ENCODE results near the gene MCAM. TPM values are rescaled to one million over a fixed set of nuclear protein-coding genes. Genes with fewer than 3 reads are reported as not detected.

Gene MCAM
- total RNA-seq, 2 experiments from 2014 or later: 1.0 to 1.4 TPM

DNA sequence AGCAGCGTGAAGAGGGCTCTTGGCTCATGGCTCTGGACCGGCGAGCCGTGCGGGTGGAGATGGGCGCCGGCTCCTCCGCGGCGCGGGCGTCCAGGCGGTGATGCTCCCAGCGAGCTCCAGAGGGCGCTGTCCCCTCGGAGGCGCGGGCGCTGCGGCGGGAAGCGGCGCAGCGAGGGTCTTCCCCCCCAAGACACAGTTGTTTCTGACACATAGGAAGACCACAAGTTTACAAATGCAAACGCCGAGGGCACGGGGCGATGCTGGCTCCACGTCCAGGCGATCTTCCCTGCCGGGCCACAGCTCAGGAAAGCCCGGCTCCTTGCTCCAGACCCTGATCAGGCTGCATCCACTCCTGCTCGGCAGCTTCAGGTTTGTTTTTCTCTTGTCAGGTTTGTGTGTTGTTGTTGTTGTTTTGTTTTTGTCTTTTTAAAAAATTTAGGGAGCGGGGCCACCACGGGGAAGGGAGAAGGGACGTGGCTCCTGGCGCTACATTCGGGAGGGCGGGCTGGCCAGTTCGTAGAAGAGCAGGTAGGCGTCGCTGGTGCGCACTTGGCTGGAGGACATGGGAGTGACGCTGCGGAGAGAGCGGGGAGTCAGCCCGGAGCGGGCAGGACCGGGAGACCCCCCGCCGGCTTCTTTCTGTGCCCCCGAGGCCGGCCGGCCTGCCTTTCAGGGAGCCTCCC is 39.6 kb upstream of the MCAM start:
- H3K27me3 Mint-ChIP-seq: peaks cover 32% of the 10 kb centered on the region
- H3K27ac Mint-ChIP-seq: peak overlapping the region; percentile 7
- DNase-seq: peak; percentile 74
- CTCF ChIA-PET: interaction anchor here (0.6 to 5.1 kb wide), 36 partner anchors 8 to 901 kb away, joined by 3 to 99 read pairs (median 4); partner anchors contain the start of genes C1QTNF5, MFRP and USP2
- peak overlapping the region; percentile 76 for H3K4me3 Mint-ChIP-seq
- POLR2A ChIA-PET: interaction anchor here (0.6 kb wide), 1 partner anchor 330 kb away, joined by 3 read pairs; no protein-coding TSS in a partner anchor
- no peaks in the 10 kb centered on the region for H3K9me3 Mint-ChIP-seq
- peaks cover 16% of the 10 kb centered on the region for H3K4me1 Mint-ChIP-seq
- no peaks in the 10 kb centered on the region for H3K36me3 Mint-ChIP-seq (ENCODE audit: low read depth)

DNA sequence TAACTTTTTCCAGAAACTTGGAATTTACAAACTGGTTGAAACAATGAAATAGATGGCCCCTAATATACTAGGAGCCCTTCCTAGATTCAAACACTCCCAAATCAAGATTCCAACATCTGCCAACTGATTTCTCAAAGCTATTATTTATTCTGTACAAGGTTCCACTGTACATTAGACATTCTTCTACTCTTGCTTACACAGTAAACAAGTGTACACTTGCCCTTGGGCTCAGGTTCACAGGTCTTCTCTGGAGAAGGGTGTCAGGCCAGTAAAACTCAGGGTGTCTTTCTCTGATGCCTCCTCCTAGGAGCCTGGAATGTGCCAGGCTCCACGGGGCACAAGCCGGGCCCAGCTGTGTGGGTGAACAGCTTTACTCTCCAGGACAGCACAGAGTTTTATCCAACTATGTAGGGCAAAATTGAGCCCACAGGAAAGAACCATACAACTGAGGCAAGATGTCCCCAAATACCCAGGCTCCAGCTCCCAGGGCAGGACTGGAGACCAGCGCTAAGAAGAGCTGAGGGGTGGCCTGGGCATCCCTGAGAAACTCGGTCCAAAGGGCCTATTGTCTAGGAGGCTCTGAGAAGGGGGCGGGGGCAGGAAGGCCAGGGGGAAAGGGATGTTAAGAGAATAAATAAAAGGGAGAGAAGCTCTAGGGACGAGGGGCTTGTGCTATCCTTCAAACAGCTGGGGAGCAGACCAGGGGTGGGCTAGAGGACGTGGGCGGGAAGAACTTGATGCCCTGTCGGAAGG is 38.3 kb upstream of the MCAM start:
- Mint-ChIP-seq H3K27me3 (peaks cover 39% of the 10 kb centered on the region), H3K9me3 (no peaks in the 10 kb centered on the region), H3K4me1 (peaks cover 23% of the 10 kb centered on the region), H3K4me3 (peak overlapping the region; percentile 10), H3K36me3 (ENCODE audit: low read depth) (no peaks in the 10 kb centered on the region), H3K27ac (no peak overlapping the region)
- ChIA-PET POLR2A (no interaction called here), CTCF (interaction anchor here (0.7 to 5.1 kb wide), 13 partner anchors 9 to 204 kb away, joined by 3 to 99 read pairs (median 11); partner anchors contain the start of genes MFRP and USP2)
- no peak for DNase-seq

DNA sequence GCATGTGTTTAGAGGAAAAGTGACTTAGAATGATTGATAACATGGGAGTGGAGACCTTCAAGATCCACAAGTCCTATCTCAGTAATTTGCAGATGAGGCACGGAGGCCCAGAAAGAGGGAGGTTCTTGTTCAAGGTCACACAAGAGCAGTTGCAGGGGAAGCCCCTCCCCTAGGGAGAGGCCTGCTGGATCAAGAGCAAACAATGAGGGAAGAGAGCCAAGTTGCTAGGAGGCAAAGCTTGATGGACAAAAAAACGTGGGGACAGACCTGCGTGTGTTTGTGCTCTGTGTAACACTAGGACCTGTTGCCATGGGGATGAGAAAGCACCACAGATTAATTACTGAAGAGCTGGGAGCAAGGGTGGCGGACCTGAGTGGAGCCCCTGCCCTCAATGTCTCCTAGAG is 35.9 kb upstream of the MCAM start:
- no peak overlapping the region for H3K27ac Mint-ChIP-seq
- no peak overlapping the region for H3K4me3 Mint-ChIP-seq
- ChIA-PET CTCF (interaction anchor here (1.2 to 1.5 kb wide), 2 partner anchors 15 to 121 kb away, joined by 4 to 6 read pairs; no protein-coding TSS in a partner anchor), POLR2A (no interaction called here)
- H3K27me3 Mint-ChIP-seq: peaks cover 37% of the 10 kb centered on the region
- H3K4me1 Mint-ChIP-seq: peaks cover 19% of the 10 kb centered on the region
- DNase-seq: no peak
- H3K9me3 Mint-ChIP-seq: no peaks in the 10 kb centered on the region
- no peaks in the 10 kb centered on the region for H3K36me3 Mint-ChIP-seq (ENCODE audit: low read depth)

DNA sequence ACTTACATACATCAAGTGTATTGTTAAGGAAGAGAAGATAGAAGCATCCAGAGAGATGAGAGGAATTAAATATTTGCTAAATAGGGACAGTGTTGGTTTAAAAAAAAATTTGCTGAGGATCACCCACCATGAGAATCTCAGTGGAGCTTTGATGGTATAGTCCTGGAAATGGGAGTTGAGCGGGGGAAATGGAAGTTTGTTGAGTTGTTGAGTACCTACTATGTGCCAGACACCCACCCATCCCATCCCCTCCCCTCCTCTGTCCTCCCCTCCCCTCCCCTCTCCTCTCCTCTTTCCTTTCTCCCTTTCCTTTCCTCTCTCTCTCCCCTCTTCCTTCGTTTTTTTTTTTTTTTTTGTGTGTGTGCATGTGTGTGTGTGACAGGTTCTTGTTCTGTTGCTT is 34.3 kb upstream of the MCAM start:
- Mint-ChIP-seq H3K4me1 (peaks cover 14% of the 10 kb centered on the region), H3K27ac (no peak overlapping the region), H3K27me3 (peaks cover 40% of the 10 kb centered on the region), H3K4me3 (no peak overlapping the region), H3K9me3 (no peaks in the 10 kb centered on the region), H3K36me3 (ENCODE audit: low read depth) (no peaks in the 10 kb centered on the region)
- ChIA-PET POLR2A (no interaction called here), CTCF (interaction anchor here (0.6 kb wide), 1 partner anchor 142 kb away, joined by 6 read pairs; no protein-coding TSS in a partner anchor)
- no peak for DNase-seq

DNA sequence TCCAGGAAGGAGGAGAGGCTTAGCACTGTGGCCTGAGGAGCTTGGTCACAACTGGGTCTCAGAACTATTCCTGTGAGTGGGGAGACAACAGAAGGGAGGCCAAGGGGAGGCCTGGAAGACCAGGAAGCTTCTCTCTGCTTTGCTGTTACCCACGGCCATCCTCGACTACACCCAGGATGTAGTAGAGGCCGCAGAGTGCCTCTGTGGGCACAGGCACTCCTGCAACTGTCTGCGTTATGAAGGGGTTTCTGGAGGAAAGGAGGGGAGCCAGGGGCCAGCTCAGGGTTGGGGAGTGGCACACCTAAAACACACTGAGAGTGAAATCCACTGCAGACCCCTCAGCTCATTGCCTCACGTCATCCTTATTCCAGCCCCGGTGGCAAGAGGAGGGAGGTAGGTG is 33.4 kb upstream of the MCAM start:
- no peaks in the 10 kb centered on the region for H3K9me3 Mint-ChIP-seq
- H3K36me3 Mint-ChIP-seq (ENCODE audit: low read depth): no peaks in the 10 kb centered on the region
- no peak overlapping the region for H3K4me3 Mint-ChIP-seq
- POLR2A ChIA-PET: no interaction called here
- peaks cover 35% of the 10 kb centered on the region for H3K27me3 Mint-ChIP-seq
- peak overlapping the region; percentile 85 for H3K27ac Mint-ChIP-seq
- DNase-seq: no peak
- peaks cover 11% of the 10 kb centered on the region for H3K4me1 Mint-ChIP-seq
- CTCF ChIA-PET: interaction anchor here (1.7 kb wide), 1 partner anchor 12 kb away, joined by 6 read pairs; no protein-coding TSS in a partner anchor

DNA sequence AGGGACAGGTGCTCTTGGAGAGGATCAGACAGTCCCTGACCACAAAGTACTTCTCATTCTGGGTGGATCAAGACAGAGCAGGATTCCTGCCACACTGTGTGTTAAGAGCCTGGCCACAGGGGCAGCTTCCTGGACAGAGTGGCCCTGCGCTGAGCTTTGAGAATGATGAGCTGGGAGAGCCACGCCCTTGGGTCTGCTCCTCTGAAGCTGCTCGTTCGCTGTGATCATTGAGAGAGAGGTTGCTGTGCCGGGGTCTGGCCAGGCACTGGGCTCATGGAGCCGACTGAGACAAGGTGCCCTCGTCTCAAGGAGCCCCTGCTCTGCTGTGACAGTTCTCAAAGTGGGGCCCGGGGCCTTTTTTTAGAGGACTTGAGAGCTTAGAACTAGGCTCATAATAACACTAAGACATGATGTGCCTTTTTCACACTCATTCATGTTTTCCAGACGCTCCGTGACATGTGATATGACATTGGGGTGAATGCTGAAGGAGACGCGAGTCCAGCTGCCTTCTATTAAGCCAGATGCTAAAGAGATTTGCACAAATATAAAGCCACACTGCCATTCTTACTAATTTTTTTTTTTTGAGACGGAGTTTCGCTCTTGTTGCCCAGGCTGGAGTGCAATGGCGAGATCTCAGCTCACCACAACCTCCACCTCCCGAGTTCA is 31.1 kb upstream of the MCAM start:
- DNase-seq: no peak
- peaks cover 32% of the 10 kb centered on the region for H3K27me3 Mint-ChIP-seq
- no peak overlapping the region for H3K27ac Mint-ChIP-seq
- H3K4me3 Mint-ChIP-seq: no peak overlapping the region
- ChIA-PET CTCF (interaction anchor here (1.3 to 6.6 kb wide), 4 partner anchors 9 to 22 kb away, joined by 3 to 50 read pairs (median 11); no protein-coding TSS in a partner anchor), POLR2A (no interaction called here)
- H3K9me3 Mint-ChIP-seq: no peaks in the 10 kb centered on the region
- H3K4me1 Mint-ChIP-seq: peaks cover 11% of the 10 kb centered on the region
- H3K36me3 Mint-ChIP-seq (ENCODE audit: low read depth): no peaks in the 10 kb centered on the region

DNA sequence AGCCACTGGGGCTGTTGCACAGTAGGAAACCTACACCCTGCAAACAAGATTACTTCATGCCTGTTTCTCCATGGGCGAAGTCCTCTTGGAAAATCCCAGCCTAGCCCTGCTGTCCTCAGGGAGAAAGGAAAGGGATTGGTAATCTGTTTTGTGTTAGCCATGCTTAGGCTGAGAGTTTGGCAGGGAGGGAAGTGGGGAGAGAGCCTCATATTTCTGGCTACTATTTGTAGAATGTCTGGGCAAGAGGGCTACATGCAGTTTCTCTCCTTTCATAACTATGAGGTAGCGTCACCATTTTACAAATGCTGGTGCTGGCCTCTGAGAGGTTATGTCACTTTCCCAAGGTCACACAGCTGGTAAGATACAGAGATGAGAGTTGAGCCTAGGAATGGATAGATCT is 30.3 kb upstream of the MCAM start:
- Mint-ChIP-seq H3K27me3 (peaks cover 33% of the 10 kb centered on the region), H3K9me3 (no peaks in the 10 kb centered on the region), H3K4me1 (peaks cover 11% of the 10 kb centered on the region), H3K36me3 (ENCODE audit: low read depth) (no peaks in the 10 kb centered on the region), H3K4me3 (no peak overlapping the region), H3K27ac (no peak overlapping the region)
- ChIA-PET POLR2A (no interaction called here), CTCF (interaction anchor here (1.3 to 6.6 kb wide), 3 partner anchors 9 to 14 kb away, joined by 3 to 50 read pairs (median 19); no protein-coding TSS in a partner anchor)
- DNase-seq: no peak

DNA sequence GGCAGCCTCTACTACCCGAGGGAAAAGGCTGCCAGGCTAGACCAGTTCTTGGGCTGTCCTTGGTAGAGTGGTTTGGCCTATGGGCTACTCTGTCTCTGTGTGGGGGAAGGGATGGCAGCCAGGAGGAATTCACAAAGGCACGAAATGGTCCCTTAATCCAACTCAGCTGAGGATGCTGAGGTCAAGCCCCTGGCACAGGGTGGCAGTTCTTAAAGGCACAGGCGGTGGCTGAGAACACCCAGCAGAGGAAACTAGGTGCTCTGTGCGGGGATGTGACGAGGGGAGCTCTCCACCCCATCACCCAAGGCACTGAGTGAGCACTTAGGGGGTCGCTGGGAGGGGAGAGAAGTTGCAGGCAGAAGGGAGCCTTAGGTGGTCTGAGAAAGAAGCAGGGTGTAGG is 29.7 kb upstream of the MCAM start, which contains the start of gene MFRP:
Gene MFRP, minus strand, starts transcription at position 101 of the 400 bp plus-strand sequence. CDS start 192 bp downstream, outside the sequence.
- Mint-ChIP-seq H3K4me3 (no peak within 1 kb of the TSS), H3K27ac (no peak within 1 kb of the TSS), H3K4me1 (peaks cover 11% of the 10 kb centered on the region), H3K36me3 (ENCODE audit: low read depth) (no peaks in the 10 kb centered on the region), H3K27me3 (peaks cover 33% of the 10 kb centered on the region), H3K9me3 (no peaks in the 10 kb centered on the region)
- no peak for DNase-seq
- ChIA-PET POLR2A (no interaction called here), CTCF (interaction anchor here (3.1 to 6.6 kb wide), 2 partner anchors 8 to 10 kb away, joined by 19 to 50 read pairs; no protein-coding TSS in a partner anchor)

DNA sequence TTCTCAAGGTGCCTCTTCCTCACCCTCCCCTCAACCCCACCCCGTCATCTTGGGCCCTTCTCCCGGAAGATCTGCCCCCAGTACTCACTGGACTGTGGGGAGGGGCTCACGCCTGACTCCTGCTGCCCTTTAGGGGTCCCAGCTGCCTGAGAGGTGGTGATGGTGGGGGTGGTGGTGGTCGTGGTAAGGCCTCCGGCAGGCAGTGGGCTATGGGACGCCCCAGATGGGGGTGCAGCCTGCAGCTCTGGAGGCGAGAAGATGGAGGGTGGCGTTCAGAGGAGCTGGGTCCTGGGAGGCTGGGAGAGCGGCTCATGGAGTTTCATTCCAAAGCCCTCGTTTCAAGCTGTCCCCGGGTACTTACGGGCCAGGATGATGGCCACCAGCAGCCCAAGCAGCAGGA is 28.8 kb upstream of the MCAM start:
- no peak for DNase-seq
- no peak overlapping the region for H3K4me3 Mint-ChIP-seq
- no peaks in the 10 kb centered on the region for H3K36me3 Mint-ChIP-seq (ENCODE audit: low read depth)
- no peaks in the 10 kb centered on the region for H3K9me3 Mint-ChIP-seq
- H3K27me3 Mint-ChIP-seq: peaks cover 33% of the 10 kb centered on the region
- CTCF ChIA-PET: interaction anchor here (6.6 kb wide), 1 partner anchor 11 kb away, joined by 50 read pairs; no protein-coding TSS in a partner anchor
- peaks cover 11% of the 10 kb centered on the region for H3K4me1 Mint-ChIP-seq
- POLR2A ChIA-PET: no interaction called here
- H3K27ac Mint-ChIP-seq: no peak overlapping the region

DNA sequence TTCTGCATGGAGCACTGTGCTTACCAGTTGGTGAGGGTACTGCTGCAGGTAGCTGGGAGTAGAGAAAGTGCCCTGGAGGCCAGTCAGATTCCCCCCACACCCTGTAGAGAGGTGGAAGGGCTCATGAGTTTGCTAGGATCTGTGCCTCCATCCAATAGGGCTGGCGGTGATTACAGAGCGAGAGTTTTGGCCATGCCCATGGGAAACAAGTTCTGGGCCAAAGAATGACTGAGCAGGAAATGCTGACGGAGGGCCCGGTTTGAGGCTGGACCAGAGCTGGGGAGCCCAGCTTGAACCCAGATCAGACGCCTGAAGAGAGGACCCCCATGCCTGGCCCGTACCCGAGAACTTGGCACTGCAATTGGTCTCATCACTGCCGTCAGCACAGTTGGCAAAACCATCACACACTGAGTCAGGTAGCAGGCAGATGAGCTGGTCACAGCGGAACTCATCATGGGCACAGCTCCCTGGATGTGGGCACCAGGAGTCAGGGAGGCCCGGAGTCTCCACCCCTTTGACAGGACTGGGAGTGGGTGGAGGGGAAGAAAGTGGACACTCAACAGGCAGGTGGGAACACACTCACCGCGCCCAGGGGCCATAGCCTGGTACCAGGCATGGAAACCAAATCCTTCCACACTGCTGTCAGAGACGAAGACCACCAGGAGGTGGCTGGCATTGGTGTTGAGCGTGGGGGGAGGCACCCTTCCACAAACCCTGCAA is 27.5 kb upstream of the MCAM start:
- Mint-ChIP-seq H3K36me3 (ENCODE audit: low read depth) (no peaks in the 10 kb centered on the region), H3K4me3 (no peak overlapping the region), H3K4me1 (peaks cover 6% of the 10 kb centered on the region), H3K27me3 (peaks cover 34% of the 10 kb centered on the region), H3K9me3 (no peaks in the 10 kb centered on the region), H3K27ac (no peak overlapping the region)
- ChIA-PET CTCF (interaction anchor here (1.1 to 6.6 kb wide), 5 partner anchors 10 to 139 kb away, joined by 3 to 50 read pairs (median 3); partner anchors contain the start of genes CBL and RNF26), POLR2A (no interaction called here)
- DNase-seq: no peak

DNA sequence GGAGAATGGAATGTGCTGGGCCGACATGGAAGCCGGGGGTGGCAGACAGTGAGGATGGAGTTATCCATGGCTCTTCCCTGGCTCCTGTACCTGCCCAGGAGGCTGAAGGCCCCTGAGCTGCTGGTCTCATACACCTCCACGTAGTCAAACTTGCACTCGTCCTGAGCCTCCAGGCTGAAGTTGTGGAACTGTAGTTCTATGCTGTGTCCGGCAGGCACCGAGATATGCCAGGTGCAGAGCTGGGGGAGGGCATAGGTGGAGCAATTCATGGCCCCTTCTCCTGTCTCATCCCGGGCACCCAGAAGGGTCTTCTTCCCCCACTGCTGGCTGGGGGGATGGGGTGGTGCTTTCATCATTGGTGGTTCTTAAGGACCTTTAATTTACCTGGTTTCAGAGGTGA is 26.8 kb upstream of the MCAM start:
- Mint-ChIP-seq H3K27ac (no peak overlapping the region), H3K4me1 (peaks cover 13% of the 10 kb centered on the region), H3K27me3 (peaks cover 41% of the 10 kb centered on the region), H3K4me3 (no peak overlapping the region), H3K36me3 (ENCODE audit: low read depth) (no peaks in the 10 kb centered on the region), H3K9me3 (no peaks in the 10 kb centered on the region)
- POLR2A ChIA-PET: no interaction called here
- CTCF ChIA-PET: interaction anchor here (1.1 to 7.1 kb wide), 5 partner anchors 13 to 138 kb away, joined by 3 to 104 read pairs (median 4); partner anchors contain the start of gene CBL
- DNase-seq: no peak
